Activated CD4-positive, alpha-beta T cell treated with anti-CD3 and anti-CD28 coated beads, Interleukin-10, Interleukin-2, amounts not matched to agents 100 ng/mL and 50 ng/mL, durations not matched to agents 16 hours and 8 hours (primary cell): ENCODE data around the gene KRTAP4-9.
"Not testable (repeated sequence)": the region's sequence is repeated elsewhere in the genome, so short reads cannot be mapped to it uniquely, and the experiment has no call there.

Experiments used
- DNase-seq: peaks from one replicate; pipeline ENCODE4 v3.0.0-alpha.2; 2020

The KRTAP4-9 gene

GRCh38 chr17:41105347-41105746 lies at the start of gene KRTAP4-9:
KRTAP4-9 (plus strand) TSS chr17:41105389; CDS start chr17:41105389, 0 bp downstream.
- DNase-seq: not testable (repeated sequence)

GRCh38 chr17:41057547-41057946 lies 47.6 kb upstream of the KRTAP4-9 start:
- no peak for DNase-seq

DNA sequence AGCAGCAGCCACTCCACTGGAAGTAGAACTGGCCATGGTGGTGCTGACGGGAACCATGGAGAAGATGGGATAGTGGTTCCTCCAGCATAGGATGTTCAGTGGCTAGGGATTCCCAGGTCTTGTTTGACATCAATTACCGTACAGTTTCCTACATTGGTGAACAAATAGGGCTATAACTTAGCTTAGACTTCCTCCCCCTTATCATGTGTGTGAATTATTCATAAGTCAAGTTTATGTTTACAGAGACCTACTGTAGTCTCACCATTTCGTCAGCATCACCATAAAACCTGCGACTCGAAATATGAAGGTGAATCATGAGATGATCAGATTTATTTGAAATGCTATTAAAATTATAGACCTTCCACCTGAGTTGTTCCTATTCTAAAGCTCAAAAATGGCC lies 46.4 kb upstream of the KRTAP4-9 start:
- no peak for DNase-seq

- not testable (repeated sequence) for DNase-seq
Observed at GRCh38 chr17:41059276-41060051, 45.7 kb upstream of the KRTAP4-9 start.

GRCh38 chr17:41060052-41060604 lies 45.1 kb upstream of the KRTAP4-9 start, which contains the start of gene KRTAP2-3:
KRTAP2-3 (minus strand) TSS chr17:41060114; CDS start chr17:41060050, 64 bp downstream.
- DNase-seq: no peak

GRCh38 chr17:41061964-41062363 lies 43.2 kb upstream of the KRTAP4-9 start:
- DNase-seq: no peak

GRCh38 chr17:41063449-41063848 lies 41.7 kb upstream of the KRTAP4-9 start:
- no peak for DNase-seq

GRCh38 chr17:41064301-41064700 lies 40.9 kb upstream of the KRTAP4-9 start:
- DNase-seq: no peak

DNA sequence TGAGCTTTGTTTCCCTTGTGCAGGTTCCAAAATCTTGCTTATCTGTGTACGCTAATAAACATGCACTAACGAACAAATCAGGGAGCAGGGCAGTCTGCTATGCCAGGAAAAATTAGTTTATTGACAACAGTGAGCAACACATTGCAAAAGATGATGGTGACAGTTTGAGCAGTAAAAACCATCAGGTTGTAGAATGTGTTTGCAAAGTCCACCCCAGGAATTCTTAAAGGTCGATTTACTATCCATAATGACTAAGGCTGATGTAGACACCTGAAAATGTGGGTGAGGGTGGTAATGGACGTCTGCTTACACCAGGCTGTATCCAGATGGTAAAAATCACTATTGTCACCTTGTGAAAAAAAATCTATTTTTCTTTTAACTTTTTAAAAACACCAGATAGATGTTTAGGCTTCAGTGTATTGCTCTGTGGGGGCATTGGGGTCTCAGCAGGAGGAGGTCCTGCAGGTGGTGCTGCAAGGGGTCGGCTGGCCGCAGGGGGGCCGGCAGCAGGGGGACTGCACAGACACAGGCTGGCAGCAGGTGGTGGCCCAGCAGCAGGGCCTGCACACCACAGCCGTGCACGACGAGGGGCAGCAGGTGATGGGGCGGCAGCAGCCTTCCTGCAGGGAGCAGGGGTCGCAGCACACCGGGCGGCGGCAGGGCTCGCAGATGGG lies 40.0 kb upstream of the KRTAP4-9 start:
- not testable (repeated sequence) for DNase-seq

GRCh38 chr17:41065829-41066624 lies 39.2 kb upstream of the KRTAP4-9 start, which contains the start of gene KRTAP2-4:
KRTAP2-4 (minus strand) TSS chr17:41065879; CDS start chr17:41065845, 34 bp downstream.
- peak; percentile 5 for DNase-seq

DNA sequence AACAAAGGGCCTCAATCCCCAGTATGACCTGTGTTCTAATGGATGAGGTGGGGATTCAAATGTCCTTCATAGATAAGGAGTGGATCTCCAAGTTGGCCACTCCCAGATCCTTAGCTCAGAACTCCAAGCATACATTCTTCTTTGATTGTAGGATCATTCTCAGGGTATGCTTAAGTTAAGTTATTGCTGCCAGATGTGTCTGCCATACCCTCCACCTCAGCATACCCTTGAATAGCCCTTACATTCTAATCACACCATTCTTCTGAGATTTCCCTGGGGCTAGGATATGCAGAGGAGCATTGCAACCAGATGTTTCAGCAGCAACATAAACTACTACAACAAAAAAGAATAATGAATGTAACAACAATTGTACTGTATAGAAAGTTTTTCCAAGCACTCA lies 37.9 kb upstream of the KRTAP4-9 start:
- no peak for DNase-seq

GRCh38 chr17:41069031-41069430 lies 36.2 kb upstream of the KRTAP4-9 start:
- no peak for DNase-seq

DNA sequence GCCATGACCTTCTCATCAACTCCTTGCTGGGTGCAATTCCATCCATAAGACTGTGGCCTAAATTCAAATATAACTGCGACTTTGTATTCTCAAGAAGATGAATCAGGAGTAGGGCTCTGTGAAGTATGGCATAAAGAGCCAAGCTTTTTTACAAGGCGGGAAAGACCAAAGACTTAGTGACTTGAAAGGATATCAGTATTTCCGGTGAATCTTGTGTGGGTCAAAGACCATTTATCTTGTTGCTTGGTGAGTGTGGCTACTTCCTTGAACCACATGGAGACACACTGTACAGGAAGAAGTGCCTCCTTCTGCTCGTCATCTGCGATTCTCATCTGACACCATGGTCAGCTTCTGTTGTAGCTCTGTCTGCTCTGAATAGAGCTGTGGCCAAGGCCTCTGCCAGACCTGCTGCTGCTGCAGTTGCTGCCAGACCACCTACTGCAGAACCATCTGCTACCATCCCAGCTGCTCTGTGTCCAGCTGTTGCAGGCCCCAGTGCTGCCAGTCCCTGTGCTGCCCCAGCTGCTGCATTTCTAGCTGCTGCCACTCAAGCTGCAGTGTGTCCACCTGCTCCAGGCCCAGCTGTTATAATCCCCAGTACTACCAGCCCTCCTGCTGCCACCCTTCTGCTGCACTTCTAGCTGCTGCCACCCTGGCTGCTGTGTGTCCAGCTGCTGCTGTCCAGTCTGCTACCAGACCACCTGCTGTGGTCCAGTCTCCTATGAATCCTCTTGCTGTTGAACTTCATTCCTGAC lies 33.4 kb upstream of the KRTAP4-9 start:
- DNase-seq: no peak

DNA sequence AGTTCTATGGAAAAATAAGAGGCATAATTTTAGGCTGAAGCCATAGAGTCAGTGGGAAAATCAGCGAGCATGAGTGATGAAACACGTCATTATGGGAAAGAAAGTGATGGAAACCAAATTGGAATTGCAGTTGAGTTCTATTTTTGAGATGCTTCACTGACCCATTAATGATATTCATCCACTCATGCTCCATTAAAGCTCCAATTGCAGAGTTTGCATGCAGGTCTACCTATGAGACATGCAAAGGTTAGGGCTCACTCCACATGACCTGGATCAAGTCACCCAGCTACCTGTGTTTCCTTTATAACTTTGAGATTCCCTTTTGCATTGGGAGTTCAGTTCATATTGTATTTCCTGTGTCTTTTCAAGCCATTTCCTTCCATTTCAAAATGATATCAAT lies 31.5 kb upstream of the KRTAP4-9 start:
- DNase-seq: no peak

DNA sequence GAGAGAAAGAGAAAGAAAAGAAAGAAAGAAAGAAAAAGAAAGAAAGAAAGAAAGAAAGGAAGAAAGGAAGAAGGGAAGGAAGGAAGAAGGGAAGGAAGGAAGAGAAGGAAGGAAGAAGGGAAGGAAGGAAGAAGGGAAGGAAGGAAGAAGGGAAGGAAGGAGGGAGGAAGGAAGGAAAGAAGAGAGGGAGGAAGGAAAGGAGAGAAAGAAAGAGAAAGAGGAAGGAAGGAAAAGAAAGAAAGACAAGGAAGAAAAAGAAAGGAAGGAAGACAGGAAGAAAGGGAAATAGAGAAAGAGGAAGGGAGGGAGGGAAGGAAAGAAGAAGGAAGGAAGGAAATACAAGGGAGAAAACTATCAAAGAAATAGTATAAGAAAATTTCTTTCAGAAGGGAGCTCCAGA lies 28.4 kb upstream of the KRTAP4-9 start:
- no peak for DNase-seq

- no peak for DNase-seq
Observed at GRCh38 chr17:41082626-41083025, 22.6 kb upstream of the KRTAP4-9 start.

- not testable (repeated sequence) for DNase-seq
Observed at GRCh38 chr17:41083427-41083826, 21.8 kb upstream of the KRTAP4-9 start.

- DNase-seq: not testable (repeated sequence)
Observed at GRCh38 chr17:41084100-41084856, 20.9 kb upstream of the KRTAP4-9 start, which contains the start of gene KRTAP4-7. KRTAP4-7 (plus strand) TSS chr17:41084150; CDS start chr17:41084207, 57 bp downstream.

- not testable (repeated sequence) for DNase-seq
Observed at GRCh38 chr17:41088760-41089352, 16.3 kb upstream of the KRTAP4-9 start.

DNA sequence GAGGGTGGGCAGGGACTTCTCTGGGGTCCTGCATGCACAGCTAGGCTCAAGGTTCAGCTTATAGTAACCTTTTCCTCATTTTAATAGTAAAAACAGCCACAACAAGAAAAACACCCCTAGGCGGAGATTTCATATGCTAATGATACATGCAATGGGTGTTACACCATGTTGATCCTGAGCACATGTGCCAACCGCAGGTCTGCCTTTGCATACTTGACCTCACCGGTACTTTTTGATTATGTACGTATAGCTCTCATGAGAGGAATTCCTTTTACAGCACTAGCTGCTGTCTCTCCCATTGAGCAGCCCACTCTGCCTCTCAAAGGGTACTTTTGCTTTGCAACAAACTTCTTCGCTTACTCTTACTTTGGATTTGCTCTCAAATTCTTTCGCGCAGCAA lies 9.1 kb upstream of the KRTAP4-9 start:
- no peak for DNase-seq

DNA sequence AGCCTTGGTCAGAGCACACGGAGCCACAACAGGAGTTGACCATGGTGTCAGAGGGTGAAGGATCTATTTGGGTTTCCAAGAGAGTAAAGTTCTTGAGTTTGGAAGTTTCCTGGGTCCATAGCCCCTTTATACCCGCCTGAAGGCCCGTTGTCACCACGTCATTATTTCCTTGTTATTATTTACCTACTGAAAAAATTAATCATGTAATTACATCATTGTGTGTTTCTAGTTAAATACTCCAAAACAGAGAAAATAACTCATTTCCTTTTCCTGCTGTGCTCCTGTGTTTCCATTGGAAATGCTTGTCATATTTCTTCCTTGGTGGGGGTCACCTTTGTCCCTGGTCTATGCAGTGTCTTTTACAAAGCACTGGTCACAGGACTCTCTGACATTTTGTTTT lies 7.1 kb upstream of the KRTAP4-9 start, which contains the start of gene KRTAP4-8:
Gene KRTAP4-8, minus strand, starts transcription at position 101 of the 400 bp plus-strand sequence. Its CDS starts 58 bp downstream, at position 43.
- no peak for DNase-seq
